Measurements from ENCODE around the gene STAT1.
"Not testable (repeated sequence)": the region's sequence is repeated elsewhere in the genome, so short reads cannot be mapped to it uniquely, and the experiment has no call there.

Gene STAT1

DNA sequence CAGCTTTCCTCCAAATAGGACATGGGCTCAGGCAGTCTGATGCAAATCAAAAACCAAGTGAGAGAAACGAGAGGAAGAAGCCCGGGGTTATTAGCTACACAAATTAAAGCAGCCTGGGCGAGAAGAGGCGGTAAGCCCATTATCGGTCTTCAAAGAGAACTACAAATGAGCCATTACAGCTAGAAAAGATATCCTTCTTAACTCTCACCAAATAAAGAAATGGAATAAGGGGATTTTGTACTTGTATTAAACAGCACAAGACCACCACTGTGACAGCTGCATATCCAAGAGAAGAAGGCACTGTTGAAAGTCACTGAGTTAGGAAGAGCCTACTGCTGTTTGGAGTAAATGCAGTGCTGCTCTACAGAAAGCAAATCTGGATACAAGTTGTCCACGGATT lies 32.6 kb downstream of the STAT1 start:
- DNase-seq (ENCODE audit: low read depth) = no peak

DNA sequence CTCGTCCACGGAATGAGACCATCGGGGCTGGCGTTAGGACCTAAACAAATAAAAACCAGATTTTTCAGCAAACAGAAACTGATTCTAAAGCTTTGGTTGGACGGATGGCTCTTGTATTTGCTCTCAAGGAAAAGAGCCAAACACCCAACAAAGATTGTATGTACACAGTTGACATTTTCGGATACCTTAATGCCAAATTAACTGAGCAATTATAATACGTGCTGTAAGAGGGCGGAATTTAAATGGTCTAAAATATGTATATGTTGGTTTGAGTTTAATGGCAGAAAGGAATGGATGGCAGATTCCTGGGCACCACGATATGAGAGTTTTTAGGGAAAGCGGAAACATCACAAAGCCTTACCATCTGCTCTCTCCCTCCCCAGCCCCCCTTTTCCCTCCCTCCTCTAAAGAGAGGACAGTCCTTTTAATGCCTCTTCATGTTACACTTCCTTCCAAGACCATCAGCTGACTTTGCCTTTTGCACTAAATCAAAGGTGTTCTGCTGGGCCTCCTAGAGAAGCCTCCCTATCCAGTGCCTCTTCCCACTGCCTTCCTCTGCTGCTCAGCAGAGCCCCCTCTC lies 33.3 kb downstream of the STAT1 start:
- DNase-seq (ENCODE audit: low read depth) = no peak

DNA sequence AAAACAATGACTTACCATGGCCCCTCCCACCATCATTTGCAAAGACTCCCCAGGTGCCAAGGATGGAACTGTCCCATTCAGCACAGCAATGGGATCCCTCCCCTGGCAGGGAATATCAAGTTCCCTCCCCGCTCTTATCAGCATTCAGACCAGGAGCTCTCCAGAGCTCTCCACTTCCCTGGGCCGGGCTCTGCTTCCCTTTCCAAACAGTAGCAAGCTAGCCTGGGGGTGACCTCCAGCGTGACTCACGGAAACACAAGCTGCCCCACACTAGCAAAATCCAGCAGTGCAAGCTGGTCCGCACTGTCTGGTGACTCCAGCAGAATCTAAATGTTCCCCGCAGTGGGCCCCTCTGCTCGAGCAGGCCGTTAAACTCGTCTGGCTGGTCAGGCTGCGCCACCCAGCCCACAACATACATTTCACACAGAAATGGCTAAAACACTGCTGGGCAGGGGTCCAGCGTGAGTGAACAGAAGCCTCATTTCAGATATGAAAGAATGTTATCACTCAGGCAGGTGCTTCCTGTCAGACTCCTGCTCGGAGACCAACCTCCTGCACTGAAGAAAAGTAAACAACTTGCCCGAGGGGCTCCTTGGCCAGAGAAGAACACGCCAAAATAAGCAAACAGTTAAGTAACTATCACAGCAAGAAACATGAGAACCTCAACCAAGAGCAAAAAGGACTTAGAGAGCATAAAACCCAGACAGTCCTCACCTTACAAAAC lies 33.9 kb downstream of the STAT1 start:
- DNase-seq (ENCODE audit: low read depth) = no peak

DNA sequence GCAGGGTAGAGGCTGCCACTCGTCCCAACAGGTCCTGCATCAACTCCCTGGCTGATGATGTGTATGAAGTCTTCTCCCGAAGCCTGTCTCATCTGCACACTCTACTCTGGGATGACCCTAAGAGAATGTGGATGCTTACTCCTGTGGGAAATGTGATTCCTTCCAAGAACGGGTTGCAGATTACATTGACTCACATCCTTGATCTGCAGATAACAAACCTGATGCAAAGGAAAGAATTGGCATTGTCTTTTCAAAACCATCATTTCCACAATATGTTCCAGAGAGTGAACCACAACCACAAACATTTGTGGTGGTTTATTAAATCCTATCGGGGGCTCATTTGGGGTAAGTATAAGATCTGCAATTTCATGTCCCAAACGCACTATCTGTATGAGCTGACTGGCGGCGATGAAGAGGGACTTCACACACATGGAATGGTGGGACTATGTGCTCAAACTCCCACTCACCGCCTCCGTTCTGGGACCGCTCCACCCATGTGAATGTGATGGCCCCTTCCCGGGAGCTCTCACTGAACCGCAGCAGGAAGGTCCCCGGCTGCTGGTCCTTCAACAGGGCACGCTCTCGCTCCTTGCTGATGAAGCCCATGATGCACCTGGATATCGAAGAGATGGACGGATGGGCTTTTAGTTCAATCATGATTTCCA lies 35.5 kb downstream of the STAT1 start:
- no peak for DNase-seq (ENCODE audit: low read depth)

DNA sequence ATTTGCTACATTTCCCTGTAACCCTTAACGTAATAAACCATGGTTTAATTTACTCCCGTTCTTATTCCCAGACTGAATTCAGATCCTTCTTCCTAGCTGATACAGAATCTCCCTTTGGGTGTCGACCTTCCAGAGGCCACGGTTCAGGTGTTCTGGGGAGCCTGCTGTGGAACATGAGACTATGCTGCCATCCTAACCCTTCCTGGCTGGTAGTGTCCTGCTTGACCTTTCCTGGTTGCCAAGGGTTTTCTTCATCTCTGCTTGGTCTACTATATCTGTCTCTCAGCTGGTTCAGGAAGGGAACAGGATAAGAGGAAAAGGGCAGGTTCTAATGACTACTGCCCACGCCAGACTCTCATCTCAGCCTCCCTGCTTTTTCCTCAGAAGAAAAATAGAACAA lies 36.5 kb downstream of the STAT1 start:
- no peak for DNase-seq (ENCODE audit: low read depth)

DNA sequence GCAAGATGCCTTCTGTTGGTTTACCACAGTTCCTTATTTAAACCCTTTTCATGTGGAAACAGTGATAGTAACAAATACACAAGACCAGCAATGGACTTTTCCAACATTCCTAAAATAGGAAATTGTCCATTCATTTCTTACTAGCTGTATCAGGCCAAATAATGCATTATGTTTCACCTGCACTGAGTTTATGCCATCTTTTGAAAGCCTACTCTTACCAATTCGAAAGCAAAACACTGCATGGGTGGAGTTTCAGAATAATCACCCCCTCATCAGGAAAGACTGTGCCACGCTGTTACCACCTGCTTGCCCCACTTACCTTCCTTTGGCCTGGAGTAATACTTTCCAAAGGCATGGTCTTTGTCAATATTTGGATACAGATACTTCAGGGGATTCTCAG lies 37.5 kb downstream of the STAT1 start:
- DNase-seq (ENCODE audit: low read depth) = no peak

DNA sequence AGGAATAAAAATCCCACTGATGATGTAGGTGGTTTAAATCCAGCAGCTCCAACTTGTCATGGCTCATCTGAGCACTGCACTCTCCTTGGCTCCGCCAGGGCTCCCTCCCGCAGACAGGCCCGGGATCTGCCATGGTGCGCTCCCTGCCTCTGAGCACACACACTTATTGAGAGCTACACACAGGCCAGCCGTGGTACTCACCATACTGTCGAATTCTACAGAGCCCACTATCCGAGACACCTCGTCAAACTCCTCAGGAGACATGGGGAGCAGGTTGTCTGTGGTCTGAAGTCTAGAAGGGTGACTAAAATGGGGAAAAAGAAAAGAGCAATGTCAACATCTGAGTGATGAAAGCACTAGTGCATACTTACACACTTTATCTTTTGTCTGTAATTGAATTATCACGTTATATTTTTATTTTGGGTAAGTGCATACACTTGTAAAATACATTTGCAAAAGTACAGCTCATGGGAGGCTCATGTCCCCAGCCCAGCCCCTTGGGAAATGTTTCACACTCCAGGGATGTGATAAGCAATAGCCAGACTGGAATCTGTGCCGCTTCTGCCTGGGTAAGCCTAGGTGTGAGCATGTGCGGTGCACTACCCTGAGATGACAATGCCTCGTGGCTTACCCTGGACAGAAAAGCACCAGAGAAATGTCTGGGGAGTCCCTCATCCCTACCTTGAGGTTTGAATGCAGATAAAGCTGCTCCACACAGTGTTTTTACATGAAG lies 39.2 kb downstream of the STAT1 start:
- no peak for DNase-seq (ENCODE audit: low read depth)

DNA sequence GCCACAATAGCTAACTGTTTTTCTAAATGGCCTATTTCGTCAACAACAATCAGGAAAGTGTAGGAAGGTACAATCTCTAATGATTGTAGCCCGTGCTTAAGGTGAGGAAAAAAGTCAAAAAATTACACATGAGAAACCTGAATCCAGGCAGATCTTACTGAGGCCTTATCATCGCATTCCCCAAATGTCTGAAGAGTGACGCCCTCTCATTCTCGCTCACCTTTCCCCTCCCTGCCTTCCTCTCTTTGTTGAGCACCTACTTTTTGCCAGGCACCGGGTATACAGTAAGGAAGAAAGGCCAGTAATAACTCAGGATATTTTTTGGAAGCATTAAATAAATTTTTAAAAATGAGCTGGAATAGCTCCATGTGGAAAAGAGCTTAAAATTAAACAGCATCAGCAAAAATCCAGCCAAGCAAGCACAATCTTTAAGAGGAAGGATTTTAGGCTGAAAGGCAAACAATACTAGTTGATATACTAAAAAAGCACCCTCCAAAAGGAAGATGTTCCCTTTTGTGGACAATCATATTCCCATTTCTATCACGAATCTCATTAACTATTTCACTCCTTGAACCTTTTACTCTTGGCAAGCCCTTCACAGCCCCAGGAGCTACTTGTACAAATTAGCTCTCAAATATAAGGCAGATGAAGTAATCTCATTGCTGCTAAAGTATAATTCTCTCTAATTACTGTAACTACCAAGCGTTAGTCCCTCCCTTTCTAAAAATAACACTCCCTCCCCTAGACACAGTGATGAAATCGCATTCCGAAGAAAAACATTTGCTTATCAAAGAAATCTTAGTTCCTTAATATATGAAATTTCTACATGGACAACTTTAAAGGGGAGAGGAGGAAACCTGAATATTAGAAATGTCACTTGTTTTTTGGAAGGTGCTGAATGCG lies 40.0 kb downstream of the STAT1 start:
- no peak for DNase-seq (ENCODE audit: low read depth)

DNA sequence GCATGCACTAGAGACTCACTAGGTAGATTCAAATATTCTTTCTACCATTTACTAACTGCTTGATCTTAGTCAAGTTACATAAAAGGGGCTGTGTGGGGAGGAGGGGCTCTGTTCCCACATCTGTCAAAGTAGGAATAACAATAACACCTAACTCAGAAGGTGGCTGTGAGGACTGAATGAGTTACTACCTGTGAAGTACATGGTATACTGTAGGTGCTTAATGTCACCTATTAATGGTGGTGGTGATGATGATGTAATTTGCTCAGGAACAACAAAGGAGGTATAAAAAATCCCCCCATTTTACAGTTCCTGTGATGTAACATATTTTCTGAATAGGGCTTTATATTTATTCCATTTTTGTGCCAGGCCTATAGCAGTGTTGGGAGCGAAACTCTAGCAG lies 40.7 kb downstream of the STAT1 start:
- DNase-seq (ENCODE audit: low read depth) = no peak

DNA sequence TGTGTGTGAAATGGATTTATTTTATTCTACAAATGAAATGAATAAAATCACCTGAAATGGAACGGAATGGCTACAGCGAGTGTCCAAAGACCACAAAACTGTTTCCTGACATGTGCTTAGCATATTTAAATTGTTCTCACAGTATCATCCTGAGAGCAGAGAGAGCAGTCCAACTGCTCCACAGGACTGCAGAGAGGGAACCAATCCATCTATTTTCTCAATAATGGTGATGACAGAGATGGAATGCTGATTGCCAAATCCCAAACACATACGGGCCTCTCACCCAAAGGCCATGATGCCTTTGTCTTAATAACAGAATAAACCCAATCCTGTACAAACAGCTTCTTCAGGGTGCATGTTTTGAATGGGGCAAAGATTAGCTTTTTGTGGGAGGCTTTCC lies 41.1 kb downstream of the STAT1 start:
- no peak for DNase-seq (ENCODE audit: low read depth)

DNA sequence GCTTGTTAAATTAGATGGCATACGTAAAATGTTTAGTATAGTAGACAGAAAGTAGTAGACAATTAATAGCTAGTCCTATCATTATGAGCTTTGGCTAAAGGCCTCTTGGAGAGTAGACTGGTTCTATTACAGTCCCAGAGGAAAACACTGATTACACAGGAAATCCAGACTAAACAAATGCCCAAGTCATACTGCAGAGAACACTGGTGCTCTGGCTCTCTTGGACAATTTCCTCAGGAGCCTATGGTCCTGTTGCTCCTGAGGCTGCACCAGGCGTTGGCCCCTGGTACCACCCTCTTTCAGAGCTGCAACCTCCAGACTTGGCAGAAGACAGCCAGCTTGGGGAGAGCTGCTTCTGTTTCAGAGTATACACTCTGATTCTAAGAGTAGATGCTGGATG lies 41.8 kb downstream of the STAT1 start:
- DNase-seq (ENCODE audit: low read depth) = no peak

DNA sequence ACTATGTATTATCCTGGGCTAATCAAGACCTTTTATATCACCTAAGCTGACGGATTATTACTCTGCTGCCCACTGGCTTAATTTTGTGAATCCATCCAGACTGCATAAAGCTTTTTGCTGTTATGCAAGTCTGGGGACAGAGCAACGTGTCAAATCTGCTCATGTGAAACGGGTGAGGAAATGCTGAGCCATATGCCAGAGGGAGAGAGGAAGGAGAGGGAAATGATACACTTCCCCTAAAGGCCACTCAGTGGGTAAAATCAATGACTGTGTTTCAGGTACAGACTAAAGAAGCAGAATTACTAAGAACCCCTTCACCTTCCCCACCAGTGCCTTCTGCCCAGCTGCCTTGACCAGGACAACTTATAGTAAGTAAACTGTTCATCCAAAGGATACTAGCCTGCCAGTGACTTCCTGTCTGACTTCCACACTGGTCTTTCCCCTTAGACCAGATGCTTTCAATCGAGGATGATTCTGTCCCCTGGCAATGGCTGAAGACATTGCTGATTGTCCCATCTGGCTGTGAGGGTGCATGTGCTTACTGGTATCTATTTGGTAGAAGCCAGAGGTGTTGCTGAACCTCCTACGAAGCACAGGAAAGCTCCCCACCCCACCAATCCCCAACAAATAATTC lies 43.0 kb downstream of the STAT1 start:
- no peak for DNase-seq (ENCODE audit: low read depth)

DNA sequence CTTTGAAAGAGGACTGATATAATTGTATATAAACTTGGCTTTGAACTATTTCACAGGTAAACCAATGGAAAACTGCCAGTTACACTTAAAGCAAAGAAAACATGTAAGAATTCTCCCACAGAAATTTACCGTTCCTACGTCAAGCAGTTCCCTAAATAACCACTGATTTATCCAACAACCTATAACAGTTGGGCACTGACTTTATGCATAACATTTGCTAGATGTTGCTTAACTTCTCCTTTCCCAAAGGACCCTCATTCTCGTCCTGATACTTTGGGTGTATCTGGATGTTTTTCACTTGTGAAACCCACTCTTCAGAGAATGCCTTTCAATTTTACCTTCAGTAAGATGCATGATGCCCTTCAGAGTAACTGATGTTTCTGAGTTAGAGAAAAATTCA lies 43.8 kb downstream of the STAT1 start:
- no peak for DNase-seq (ENCODE audit: low read depth)

DNA sequence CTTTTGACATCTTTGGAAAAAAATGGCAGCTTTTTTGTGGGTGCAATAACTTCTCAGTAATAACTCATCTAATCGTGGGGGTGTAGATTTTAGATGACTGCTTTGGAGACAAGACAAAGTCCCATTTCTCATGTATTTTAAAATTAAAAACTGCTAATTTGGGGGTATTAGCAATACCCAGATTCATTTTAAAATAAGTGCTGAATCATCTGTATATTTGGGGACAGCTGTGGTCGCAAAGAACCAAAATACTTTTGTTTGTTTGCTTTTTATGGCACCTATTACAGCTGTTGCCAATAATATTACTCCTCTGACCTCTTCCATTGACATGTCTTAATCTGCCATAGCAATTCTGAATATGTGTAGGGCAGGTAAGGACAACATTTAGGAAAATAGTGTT lies 45.4 kb downstream of the STAT1 start:
- DNase-seq (ENCODE audit: low read depth) = no peak

DNA sequence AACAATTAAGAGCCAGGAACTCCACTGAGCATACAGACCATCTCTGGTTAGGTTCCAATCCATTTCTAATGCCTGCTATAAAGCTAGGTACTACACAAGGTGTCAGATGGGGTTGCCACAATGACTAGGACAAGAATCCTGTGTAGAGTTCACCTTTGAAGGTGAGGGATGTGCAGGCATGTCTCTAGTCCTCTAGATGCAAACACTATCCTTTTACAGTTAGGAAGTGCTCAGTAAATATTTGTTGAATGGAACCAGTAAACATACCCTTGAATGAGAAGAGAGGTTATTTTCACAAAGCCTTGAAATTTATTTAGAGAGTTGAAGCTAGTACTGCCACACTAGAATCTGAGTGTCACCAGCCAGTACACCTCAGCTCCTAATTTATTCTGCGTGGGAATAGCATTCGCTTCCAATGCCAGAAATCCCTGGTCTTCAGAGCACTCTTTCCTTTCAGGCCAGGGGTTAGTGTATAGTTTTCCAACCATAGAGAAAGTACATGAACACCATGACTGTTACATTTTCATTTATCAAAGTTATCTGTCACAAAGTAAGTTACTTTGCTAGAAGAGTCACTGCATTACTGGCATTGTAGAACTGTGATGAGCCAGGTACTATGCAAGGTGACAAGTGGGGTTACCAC lies 48.3 kb downstream of the STAT1 start:
- DNase-seq (ENCODE audit: low read depth) = no peak

DNA sequence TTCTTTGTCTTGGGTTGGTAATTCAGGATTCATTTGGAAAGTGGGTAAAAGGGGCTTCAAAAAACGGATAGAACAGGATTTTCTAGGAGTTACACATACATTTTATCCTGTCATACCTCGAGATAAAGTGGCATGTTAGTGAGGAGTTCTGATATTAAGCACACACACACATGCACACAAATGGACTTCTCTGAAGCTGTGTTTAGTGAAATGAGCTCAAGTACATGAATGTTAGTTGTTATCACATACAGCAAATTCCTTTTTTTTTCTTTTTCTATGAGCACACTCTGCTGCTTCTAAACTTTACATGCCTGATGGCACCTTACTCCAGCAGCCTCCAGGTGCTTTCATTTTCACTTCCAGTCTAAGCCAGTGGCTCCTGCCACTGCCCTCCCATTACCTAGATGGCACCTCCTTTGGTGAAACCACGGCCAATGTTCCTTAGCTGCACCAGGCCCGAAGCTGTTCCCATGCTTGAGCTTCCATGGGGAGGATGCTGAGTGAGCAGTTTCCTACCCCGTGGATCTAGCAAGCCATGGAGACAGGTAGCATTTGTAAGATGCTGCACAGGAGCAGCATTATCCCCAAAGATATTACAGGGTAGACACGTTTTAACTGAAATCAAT lies 49.7 kb downstream of the STAT1 start:
- no peak for DNase-seq (ENCODE audit: low read depth)

DNA sequence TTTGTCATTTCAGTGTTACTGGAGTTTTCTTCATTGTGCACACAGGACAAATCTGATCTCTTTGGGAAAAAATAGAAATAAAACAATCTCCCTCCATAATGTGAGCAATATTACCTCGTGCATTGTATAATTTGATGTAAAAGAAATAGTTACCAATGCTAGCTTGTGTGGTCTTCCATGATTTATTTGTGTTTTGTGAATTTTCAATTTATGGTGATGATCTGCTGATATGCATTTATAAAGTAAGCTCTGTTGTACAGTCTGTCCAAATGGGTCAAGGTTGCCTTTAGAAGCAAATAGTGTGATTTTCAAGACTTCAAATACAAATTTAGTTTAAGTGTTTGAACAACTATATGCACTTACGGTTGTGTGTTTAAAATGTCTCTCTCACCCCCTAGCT lies 50.9 kb downstream of the STAT1 start:
- no peak for DNase-seq (ENCODE audit: low read depth)

DNA sequence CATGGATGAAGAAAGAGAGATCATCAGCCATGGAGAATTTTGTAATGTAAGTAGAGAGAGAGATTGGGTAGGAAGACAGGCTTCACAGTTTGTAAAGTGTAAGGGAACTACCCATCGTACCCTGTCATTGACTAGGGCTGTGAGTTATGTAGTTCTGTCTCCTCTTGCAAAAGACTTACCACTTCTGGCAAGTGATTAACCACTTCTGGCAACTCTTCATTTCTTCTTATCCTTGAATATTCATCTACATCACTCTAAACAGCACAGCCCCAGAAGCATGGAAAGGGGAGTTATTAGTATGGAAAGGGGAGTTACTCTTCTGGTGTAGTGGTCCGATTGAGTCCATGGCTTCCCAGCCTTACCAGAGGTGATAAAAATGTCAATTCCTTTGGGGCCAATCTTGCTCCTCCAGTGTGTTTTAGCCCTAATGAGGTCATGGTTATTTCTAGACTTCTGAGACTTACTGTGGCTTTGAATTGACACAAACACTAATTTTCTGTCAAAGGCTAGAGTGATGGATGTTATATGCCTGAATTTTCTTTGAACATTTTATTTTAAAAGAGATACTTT lies 52.0 kb downstream of the STAT1 start:
- DNase-seq (ENCODE audit: low read depth) = no peak

DNA sequence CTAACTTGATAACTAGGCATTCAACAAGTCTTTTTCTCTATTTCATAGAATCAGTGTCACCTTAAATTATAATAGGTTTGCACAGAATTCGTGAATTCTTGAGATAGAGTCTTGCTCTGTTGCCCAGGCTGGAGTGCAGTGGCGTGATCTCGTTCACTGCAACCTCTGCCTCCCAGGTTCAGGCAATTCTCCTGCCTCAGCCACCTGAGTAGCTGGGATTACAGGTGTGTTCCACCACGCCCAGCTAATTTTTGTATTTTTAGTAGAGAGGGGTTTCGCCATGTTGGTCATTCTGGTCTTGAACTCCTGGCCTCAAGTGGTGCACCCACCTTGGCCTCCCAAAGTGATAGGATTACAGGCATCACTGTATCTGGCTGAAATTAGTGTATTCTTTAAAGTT lies 52.9 kb downstream of the STAT1 start:
- DNase-seq (ENCODE audit: low read depth) = not testable (repeated sequence)

All from T-helper 22 cell (primary cell).